ENCODE data around the gene SPOCK2.

- no peak for TF ChIP-seq POLR2A (IDR thresholded peaks at IDR 0.05; ENCODE audit: low read length)
- no peak for TF ChIP-seq GATA1 (IDR thresholded peaks at IDR 0.05; ENCODE audit: low read depth, low read length)
Observed at GRCh38 chr10:72026278-72027111, 61.9 kb downstream of the SPOCK2 start.

Data from erythroblast (primary cell).